ENCODE measurements around the gene MAP3K21. TPM values are rescaled to one million over a fixed set of nuclear protein-coding genes. Genes with fewer than 3 reads are reported as not detected.

Gene MAP3K21
- total and polyA plus RNA-seq, 2 of the 8 experiments (the other 6 are each of a cell fraction or from before 2014, with no cell fraction given): 21.2 to 21.8 TPM

GRCh38 chr1:233293556-233294446 is 33.7 kb upstream of the MAP3K21 start:
- H2AFZ ChIP-seq (ENCODE audit: low read length): no peak overlapping the region
- no peak overlapping the region for H3K27ac ChIP-seq (ENCODE audit: low read depth, low read length)
- no peak overlapping the region for H4K5ac ChIP-seq (ENCODE audit: insufficient read length, low read depth, low read length)
- H3K4me1 ChIP-seq (replicated peaks in 1 of 4; ENCODE audit: control insufficient read depth in 3 of 4, insufficient read depth in 4 of 4, low read length in 3 of 4): peaks cover 3 to 30% (median 20%) of the 10 kb centered on the region in 4 experiments
- POLR2A ChIA-PET (ENCODE audit: partially characterized antibody): interaction anchor here (1.0 to 1.2 kb wide), 2 partner anchors 10 to 67 kb away, joined by 3 to 5 read pairs; no protein-coding TSS in a partner anchor
- H3K27me3 ChIP-seq (replicated peaks in 1 of 4; ENCODE audit: control insufficient read depth in 3 of 4, extremely low read depth in 1 of 4, insufficient read depth in 3 of 4, low read length in 3 of 4): no peaks in the 10 kb centered on the region
- no peak overlapping the region for H2BK12ac ChIP-seq (ENCODE audit: low read depth, low read length)
- no peak for DNase-seq (ENCODE audit: low read depth in 1 of 2, low spot score in 2 of 2)
- no peak overlapping the region for H2AK5ac ChIP-seq (ENCODE audit: low read depth, low read length)
- FAIRE-seq: no peak
- TF ChIP-seq TAF1 (IDR thresholded peaks at IDR 0.05; ENCODE audit: low read depth, low read length) (no peak), SIN3A (conservative IDR thresholded peaks at IDR 0.05 in 1 of 2, IDR thresholded peaks at IDR 0.05 in 1 of 2; ENCODE audit: low read depth in 1 of 2, low read length in 2 of 2) (no peak), SUZ12 (IDR thresholded peaks at IDR 0.05; ENCODE audit: low read length) (no peak), HDAC6 (IDR thresholded peaks at IDR 0.05; ENCODE audit: low read depth, low read length) (no peak), SIX5 (IDR thresholded peaks at IDR 0.05; ENCODE audit: low read depth, low read length) (no peak), EGR1 (IDR thresholded peaks at IDR 0.05; ENCODE audit: borderline replicate concordance, low read depth, low read length) (no peak), PHF8 (conservative IDR thresholded peaks at IDR 0.05; ENCODE audit: low read depth, low read length) (no peak), YY1 (IDR thresholded peaks at IDR 0.05; ENCODE audit: low read depth, low read length) (no peak), SIRT6 (IDR thresholded peaks at IDR 0.05; ENCODE audit: low read length) (no peak), JUND (IDR thresholded peaks at IDR 0.05; ENCODE audit: low read length) (no peak)
- H3K4ac ChIP-seq (replicated peaks; ENCODE audit: insufficient read length, low read depth, low read length): no peak overlapping the region
- H2BK5ac ChIP-seq (ENCODE audit: low read depth, low read length): no peak overlapping the region
- no peak overlapping the region for H4K8ac ChIP-seq (ENCODE audit: extremely low read depth, insufficient read depth, low read length)
- peak overlapping the region; percentile 84; a peak in 3 of 4 replicates for H3K4me2 ChIP-seq (ENCODE audit: insufficient read depth in 1 of 2, low read depth in 2 of 2, low read length in 2 of 2)
- H3K9me3 ChIP-seq (ENCODE audit: insufficient read depth in 2 of 2, low read depth in 1 of 2, low read length in 1 of 2): no peaks in the 10 kb centered on the region
- no peak overlapping the region for H3K56ac ChIP-seq (replicated peaks; ENCODE audit: insufficient read length, low read depth, low read length)
- H2BK120ac ChIP-seq (replicated peaks; ENCODE audit: low read depth, low read length): no peak overlapping the region
- H4K91ac ChIP-seq (replicated peaks; ENCODE audit: insufficient read length, low read length): no peak overlapping the region
- no peak overlapping the region for H2BK15ac ChIP-seq (ENCODE audit: low read length)
- peaks cover 16 to 66% of the 10 kb centered on the region in 2 experiments for H3K79me2 ChIP-seq (ENCODE audit: control insufficient read depth in 1 of 2, insufficient read depth in 2 of 2, low read length in 2 of 2)
- WGBS, 2 experiments (ENCODE audit: extremely low coverage in 1 of 2, insufficient coverage in 1 of 2, insufficient read length in 1 of 2, insufficient replicate concordance in 2 of 2, low coverage in 1 of 2, low lambda C conversion rate in 2 of 2, missing lambda C conversion rate in 1 of 2): 64% methylated on average over 3 of the region's 3 CpGs; no CpG with 5 or more reads in 1 of the 2 experiments
- no peaks in the 10 kb centered on the region for H4K20me1 ChIP-seq (replicated peaks in 1 of 2; ENCODE audit: control insufficient read depth in 1 of 2, insufficient read depth in 2 of 2, low read length in 2 of 2)
- H3K14ac ChIP-seq (ENCODE audit: insufficient read length): no peak overlapping the region
- H3K4me3 ChIP-seq (ENCODE audit: extremely low read depth in 1 of 4, insufficient read depth in 2 of 4, low read depth in 3 of 4, low read length in 4 of 4): peak overlapping the region; percentile 10 to 93 (median 83); a peak in 5 of 8 replicates
- no peak overlapping the region for H3K9ac ChIP-seq (replicated peaks in 1 of 4; ENCODE audit: extremely low read depth in 1 of 4, low read depth in 3 of 4, low read length in 3 of 4)
- H3K79me1 ChIP-seq (ENCODE audit: low read depth, low read length): no peaks in the 10 kb centered on the region
- H3K23ac ChIP-seq (ENCODE audit: insufficient read length): no peak overlapping the region
- no peaks in the 10 kb centered on the region; a peak in 1 of 8 replicates for H3K36me3 ChIP-seq (ENCODE audit: control insufficient read depth in 2 of 4, insufficient read depth in 4 of 4, low read length in 3 of 4)
- H3K18ac ChIP-seq (ENCODE audit: extremely low read depth, low read length): no peak overlapping the region
- H3K23me2 ChIP-seq (ENCODE audit: low read depth, low read length): no peaks in the 10 kb centered on the region
- CTCF ChIA-PET (ENCODE audit: partially characterized antibody): interaction anchor here (0.8 to 1.6 kb wide), 3 partner anchors 10 to 875 kb away, joined by 3 to 4 read pairs (median 3); no protein-coding TSS in a partner anchor
- H2BK20ac ChIP-seq (ENCODE audit: low read length): no peak overlapping the region

Measured in H1 (cell line).